ENCODE data around the gene HEYL. TPM values are rescaled to one million over a fixed set of nuclear protein-coding genes. Genes with fewer than 3 reads are reported as not detected.

Gene HEYL
- total RNA-seq, 1 experiment from 2014 or later, result 8.8 TPM

GRCh38 chr1:39593386-39593785 is 46.1 kb downstream of the HEYL start:
- ChIA-PET RAD21 (ENCODE audit: low non-redundant PET in 1 of 2, low total read pairs in 2 of 2, uncharacterized antibody in 2 of 2, unreplicated experiment in 2 of 2) (no interaction called here), CTCF (no interaction called here), POLR2A (no interaction called here)
- no peaks in the 10 kb centered on the region for H4K20me1 ChIP-seq (ENCODE audit: insufficient read depth)
- no peak overlapping the region for H3K4me2 ChIP-seq (ENCODE audit: low read length)
- H3K9me3 ChIP-seq (ENCODE audit: control insufficient read depth in 1 of 2, insufficient read depth in 1 of 2, low read depth in 1 of 2, low read length in 2 of 2), result no peaks in the 10 kb centered on the region
- BruUV-seq (replicated peaks), result no TSS peak
- ATAC-seq, result no peak
- intact Hi-C loops (cut with micrococcal nuclease), result no loop called here
- H3K9me2 ChIP-seq (ENCODE audit: insufficient read depth), result no peaks in the 10 kb centered on the region
- no peak overlapping the region for H3K9ac ChIP-seq (ENCODE audit: low read length)
- TF ChIP-seq YY1 (IDR thresholded peaks at IDR 0.05; ENCODE audit: extremely low read depth, insufficient replicate concordance, low read depth, low read length) (no peak), SP1 (IDR thresholded peaks at IDR 0.05; ENCODE audit: low read depth) (no peak), CBX3 (IDR thresholded peaks at IDR 0.05; ENCODE audit: low read depth) (no peak), POLR2AphosphoS5 (IDR thresholded peaks at IDR 0.05; ENCODE audit: low read depth, low read length) (no peak), TCF7L2 (IDR thresholded peaks at IDR 0.05; ENCODE audit: borderline replicate concordance, extremely low read depth, insufficient read depth, insufficient read length) (no peak), EZH2 (IDR thresholded peaks at IDR 0.05) (no peak), ZNF274 (IDR thresholded peaks at IDR 0.05; ENCODE audit: low read depth, low read length) (no peak), CEBPB (IDR thresholded peaks at IDR 0.05; ENCODE audit: low read depth) (no peak), CTCF (IDR thresholded peaks at IDR 0.05 in 2 of 3, conservative IDR thresholded peaks at IDR 0.05 in 1 of 3; ENCODE audit: borderline replicate concordance in 1 of 3, insufficient read depth in 1 of 3, low read depth in 2 of 3, low read length in 2 of 3) (no peak), ELF1 (IDR thresholded peaks at IDR 0.05; ENCODE audit: borderline replicate concordance, low read depth) (no peak), EZH2phosphoT487 (IDR thresholded peaks at IDR 0.05; ENCODE audit: borderline replicate concordance) (no peak), FOSL1 (IDR thresholded peaks at IDR 0.05; ENCODE audit: low read depth) (no peak), RAD21 (IDR thresholded peaks at IDR 0.05; ENCODE audit: low read depth) (no peak), EGR1 (IDR thresholded peaks at IDR 0.05; ENCODE audit: low read depth) (no peak)
- H3K79me2 ChIP-seq (ENCODE audit: insufficient read depth, low read length), result no peaks in the 10 kb centered on the region
- no peak overlapping the region for H3K4me3 ChIP-seq (replicated peaks in 1 of 2; ENCODE audit: low read depth in 1 of 2, low read length in 2 of 2)
- no peaks in the 10 kb centered on the region for H3K36me3 ChIP-seq (ENCODE audit: control insufficient read depth in 1 of 2, insufficient read depth in 2 of 2, low read length in 2 of 2)
- H3K27ac ChIP-seq (ENCODE audit: low read depth, low read length), result no peak overlapping the region
- no peak for DNase-seq (ENCODE audit: low read depth, low spot score)
- H3K27me3 ChIP-seq (ENCODE audit: insufficient read depth, low read length), result 0 out of 2 replicates have a peak, but pooled peaks cover 4% of the 10 kb centered on the region
- H2AFZ ChIP-seq (ENCODE audit: low read depth, low read length, poor library complexity, severe bottlenecking), result no peak overlapping the region
- H3K4me1 ChIP-seq (ENCODE audit: control insufficient read depth in 1 of 2, insufficient read depth in 2 of 2, low read length in 2 of 2), result peaks cover 0 to under 1% of the 10 kb centered on the region in 2 experiments; a peak in 1 of 4 replicates

Measured in HCT116 (cell line).